22Rv1 (cell line): ENCODE data around the gene NPY5R.

ENCODE experiments used
- H3K27ac ChIP-seq: fragments of 450-650 bp; 2 replicates; pipeline ENCODE4 v1.5.1; 2017
- ZFX ChIP-seq: fragments of 450-650 bp; IDR thresholded peaks from 2 replicates; pipeline ENCODE4 v1.6.1; 2017; ENCODE audit warnings: antibody characterized with exemption, borderline replicate concordance
- TF ChIP-seq, protein P1 (sequence below): fragments of 450-650 bp; IDR thresholded peaks from 2 replicates; pipeline ENCODE4 v1.5.1; 2017; ENCODE audit warnings: mild to moderate bottlenecking

NPY5R gene

GRCh38 chr4:163385466-163385865 lies 41.8 kb downstream of the NPY5R start:
- TF ChIP-seq ZFX: no peak
- TF ChIP-seq, protein P1, sequence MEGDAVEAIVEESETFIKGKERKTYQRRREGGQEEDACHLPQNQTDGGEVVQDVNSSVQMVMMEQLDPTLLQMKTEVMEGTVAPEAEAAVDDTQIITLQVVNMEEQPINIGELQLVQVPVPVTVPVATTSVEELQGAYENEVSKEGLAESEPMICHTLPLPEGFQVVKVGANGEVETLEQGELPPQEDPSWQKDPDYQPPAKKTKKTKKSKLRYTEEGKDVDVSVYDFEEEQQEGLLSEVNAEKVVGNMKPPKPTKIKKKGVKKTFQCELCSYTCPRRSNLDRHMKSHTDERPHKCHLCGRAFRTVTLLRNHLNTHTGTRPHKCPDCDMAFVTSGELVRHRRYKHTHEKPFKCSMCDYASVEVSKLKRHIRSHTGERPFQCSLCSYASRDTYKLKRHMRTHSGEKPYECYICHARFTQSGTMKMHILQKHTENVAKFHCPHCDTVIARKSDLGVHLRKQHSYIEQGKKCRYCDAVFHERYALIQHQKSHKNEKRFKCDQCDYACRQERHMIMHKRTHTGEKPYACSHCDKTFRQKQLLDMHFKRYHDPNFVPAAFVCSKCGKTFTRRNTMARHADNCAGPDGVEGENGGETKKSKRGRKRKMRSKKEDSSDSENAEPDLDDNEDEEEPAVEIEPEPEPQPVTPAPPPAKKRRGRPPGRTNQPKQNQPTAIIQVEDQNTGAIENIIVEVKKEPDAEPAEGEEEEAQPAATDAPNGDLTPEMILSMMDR: no peak

DNA sequence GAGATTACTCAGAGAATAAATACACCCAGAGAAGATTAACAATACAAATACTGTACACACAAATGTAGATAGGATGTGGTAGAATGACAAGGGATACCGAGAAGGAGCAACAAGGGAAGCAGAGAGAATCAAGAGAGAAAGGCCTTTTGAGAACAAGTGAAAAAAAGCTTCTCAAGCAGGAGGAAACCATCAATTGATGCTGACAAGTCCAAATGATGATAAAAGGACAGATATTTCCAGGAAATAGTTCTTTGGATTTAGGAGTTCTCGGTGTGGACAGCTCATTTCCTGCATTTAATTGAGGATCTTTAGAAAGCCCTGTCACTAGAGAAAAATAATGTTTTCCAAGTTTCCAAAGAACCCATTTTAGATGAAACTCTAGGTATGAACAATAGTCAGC lies 48.1 kb downstream of the NPY5R start:
- TF ChIP-seq ZFX: no peak
- TF ChIP-seq, protein P1: no peak
- no peak overlapping the region for H3K27ac ChIP-seq

More at GRCh38 chr4:163385466-163385865, 41.8 kb downstream of the NPY5R start:
- H3K27ac ChIP-seq: no peak overlapping the region

DNA sequence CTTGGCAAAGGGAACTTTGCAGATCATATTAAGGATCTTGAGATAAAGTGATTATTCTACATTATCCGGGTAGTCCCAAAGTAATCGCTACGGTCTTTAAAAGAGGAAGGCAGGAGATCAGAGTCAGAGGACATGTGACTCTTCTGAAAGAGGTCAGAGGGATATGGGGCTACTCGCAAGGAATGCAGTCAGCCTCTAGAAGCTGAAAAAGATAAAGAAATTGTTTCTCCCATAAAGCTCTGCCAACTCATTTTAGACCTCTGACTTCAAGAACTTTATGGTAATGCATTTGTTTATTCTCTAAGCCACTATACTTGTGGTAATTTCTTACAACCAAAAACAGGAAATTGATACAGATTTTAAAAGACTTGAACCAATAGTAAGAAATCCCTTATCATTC lies 48.6 kb downstream of the NPY5R start:
- no peak overlapping the region for H3K27ac ChIP-seq
- TF ChIP-seq, protein P1: no peak
- no peak for TF ChIP-seq ZFX

DNA sequence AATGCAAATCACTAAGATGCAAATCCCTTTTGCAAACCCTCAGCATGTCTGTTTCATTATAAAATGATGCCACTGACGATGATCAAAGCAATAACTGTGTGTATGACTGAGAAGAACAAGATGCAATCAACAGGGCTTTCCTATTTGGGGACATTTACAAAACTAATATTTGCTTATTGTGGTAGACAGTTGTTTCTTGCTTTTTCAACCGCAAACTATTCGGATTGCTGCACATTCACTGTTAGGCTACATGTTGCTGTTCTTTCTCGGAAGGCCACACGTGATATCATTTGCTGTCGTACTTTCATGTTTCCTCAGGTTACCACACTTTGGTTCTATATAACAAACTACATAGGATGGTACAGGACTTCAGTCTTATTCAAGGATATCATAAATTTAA lies 49.8 kb downstream of the NPY5R start:
- H3K27ac ChIP-seq: no peak overlapping the region
- no peak for TF ChIP-seq ZFX
- TF ChIP-seq, protein P1: no peak

GRCh38 chr4:163395055-163395454 lies 51.4 kb downstream of the NPY5R start:
- no peak overlapping the region for H3K27ac ChIP-seq
- TF ChIP-seq ZFX: no peak
- TF ChIP-seq, protein P1: no peak

- no peak overlapping the region for H3K27ac ChIP-seq
- TF ChIP-seq, protein P1: no peak
- no peak for TF ChIP-seq ZFX
These were observed 52.1 kb downstream of the NPY5R start for GRCh38 chr4:163395758-163396157.

- TF ChIP-seq, protein P1: no peak
- TF ChIP-seq ZFX: no peak
These were observed 54.5 kb downstream of the NPY5R start for GRCh38 chr4:163398238-163398637.

More at GRCh38 chr4:163398238-163398637, 54.5 kb downstream of the NPY5R start:
- H3K27ac ChIP-seq: no peak overlapping the region
